ENCODE data around the gene IGFBP6.

Gene IGFBP6

GRCh38 chr12:53048033-53048779 lies 49.3 kb upstream of the IGFBP6 start (continued):
- TF ChIP-seq ZNF114 (tag by site-specific recombination; IDR thresholded peaks at IDR 0.05) (no peak), ZNF184 (tag by site-specific recombination; IDR thresholded peaks at IDR 0.05) (no peak), ZBTB11 (tag by site-specific recombination; conservative IDR thresholded peaks at IDR 0.05; ENCODE audit: low read depth) (peak; percentile 74), ZNF529 (tag by site-specific recombination; IDR thresholded peaks at IDR 0.05; ENCODE audit: insufficient replicate concordance) (no peak), MEIS1 (CRISPR knock-in tag; IDR thresholded peaks at IDR 0.05; ENCODE audit: borderline replicate concordance) (no peak), ZNF518A (tag by site-specific recombination; conservative IDR thresholded peaks at IDR 0.05; ENCODE audit: low read depth) (no peak), GFI1B (tag by site-specific recombination; IDR thresholded peaks at IDR 0.05) (no peak), ZNF155 (tag by site-specific recombination; IDR thresholded peaks at IDR 0.05) (no peak), ZBTB17 (tag by site-specific recombination; IDR thresholded peaks at IDR 0.05) (peak; percentile 59; the same call in 1 of the 2 replicates), HIC1 (tag by site-specific recombination; IDR thresholded peaks at IDR 0.05) (peak; percentile 55; the same call in 1 of the 2 replicates), ZNF324 (tag by site-specific recombination; IDR thresholded peaks at IDR 0.05) (no peak), ZFP3 (tag by site-specific recombination; IDR thresholded peaks at IDR 0.05; ENCODE audit: low read depth) (no peak), ZNF341 (tag by site-specific recombination; IDR thresholded peaks at IDR 0.05; ENCODE audit: low read depth) (no peak), ZNF501 (tag by site-specific recombination; IDR thresholded peaks at IDR 0.05) (no peak), ZNF530 (tag by site-specific recombination; IDR thresholded peaks at IDR 0.05; ENCODE audit: low read depth) (no peak), ZSCAN30 (tag by site-specific recombination; IDR thresholded peaks at IDR 0.05) (no peak), INSM2 (tag by site-specific recombination; IDR thresholded peaks at IDR 0.05) (no peak; the same call in 1 of the 2 replicates), IKZF3 (tag by site-specific recombination; IDR thresholded peaks at IDR 0.05) (peak; percentile 58), GLI2 (tag by site-specific recombination; IDR thresholded peaks at IDR 0.05; ENCODE audit: borderline replicate concordance, low read depth) (no peak), KLF10 (tag by site-specific recombination; IDR thresholded peaks at IDR 0.05) (no peak), SCRT1 (tag by site-specific recombination; IDR thresholded peaks at IDR 0.05; ENCODE audit: borderline replicate concordance) (no peak), OVOL3 (tag by site-specific recombination; IDR thresholded peaks at IDR 0.05) (no peak), ZNF280C (tag by site-specific recombination; IDR thresholded peaks at IDR 0.05) (no peak), KLF8 (tag by site-specific recombination; IDR thresholded peaks at IDR 0.05) (peak; percentile 10; the same call in 1 of the 2 replicates), ZNF16 (tag by site-specific recombination; IDR thresholded peaks at IDR 0.05; ENCODE audit: low read depth) (no peak)

All from HEK293 (cell line).